GM18951 (cell line): Measurements from ENCODE around the gene VPS16.
"Not testable (repeated sequence)": the region's sequence is repeated elsewhere in the genome, so short reads cannot be mapped to it uniquely, and the experiment has no call there.

Experiments used
- POLR2A ChIP-seq: IDR thresholded peaks from 4 replicates; pipeline ENCODE4 v1.6.1; 2011; ENCODE audit warnings: mild to moderate bottlenecking; ENCODE audit not compliant: insufficient read length, insufficient read depth; ENCODE audit errors: extremely low read depth
- in situ Hi-C: fragments of 300-500 bp; cut with MboI; formaldehyde crosslinking; loops from one replicate; pipeline ENCODE4 v1.12.0; 2022; ENCODE audit warnings: low sequenced_read_pairs, mixed read lengths, inconsistent platforms; ENCODE audit not compliant: unreplicated experiment

VPS16 gene

GRCh38 chr20:2816030-2816582, 24.4 kb upstream of the VPS16 start, which contains the start of gene TMEM239:
Gene TMEM239 (plus strand): TSS chr20:2816364. CDS start chr20:2816555, 191 bp downstream.
- TF ChIP-seq POLR2A, result no peak
- in situ Hi-C loops, result no loop called here

GRCh38 chr20:2816583-2817340, 23.8 kb upstream of the VPS16 start:
- in situ Hi-C loops, result no loop called here
- no peak for TF ChIP-seq POLR2A

- in situ Hi-C loops, result no loop called here
- no peak for TF ChIP-seq POLR2A
Measured at GRCh38 chr20:2817341-2817726, 23.2 kb upstream of the VPS16 start.

- in situ Hi-C loops, result no loop called here
- no peak for TF ChIP-seq POLR2A
Measured at GRCh38 chr20:2817891-2818595, 22.5 kb upstream of the VPS16 start.

- no peak for TF ChIP-seq POLR2A
- in situ Hi-C loops, result no loop called here
Measured at GRCh38 chr20:2820084-2820895, 20.3 kb upstream of the VPS16 start.

GRCh38 chr20:2820896-2821869, 19.4 kb upstream of the VPS16 start:
- in situ Hi-C loops, result no loop called here
- TF ChIP-seq POLR2A, result no peak

GRCh38 chr20:2822073-2822472, 18.5 kb upstream of the VPS16 start:
- TF ChIP-seq POLR2A, result no peak
- in situ Hi-C loops, result no loop called here

- in situ Hi-C loops, result no loop called here
- no peak for TF ChIP-seq POLR2A
Measured at GRCh38 chr20:2825761-2826160, 14.8 kb upstream of the VPS16 start.

GRCh38 chr20:2826655-2827054, 13.9 kb upstream of the VPS16 start:
- in situ Hi-C loops, result no loop called here
- no peak for TF ChIP-seq POLR2A

- TF ChIP-seq POLR2A, result no peak
- in situ Hi-C loops, result no loop called here
Measured at GRCh38 chr20:2829376-2829775, 11.2 kb upstream of the VPS16 start.

GRCh38 chr20:2831206-2831605, 9.3 kb upstream of the VPS16 start:
- in situ Hi-C loops, result not testable (repeated sequence)

- TF ChIP-seq POLR2A, result no peak
- in situ Hi-C loops, result no loop called here
Measured at GRCh38 chr20:2833761-2834160, 6.8 kb upstream of the VPS16 start.
